Germinal center (tissue), 1 donor: ENCODE results near the gene PTH1R.

Experiments used
- DNase-seq: peaks from one replicate; pipeline ENCODE4 v3.0.0; 2012; ENCODE audit warnings: mixed read lengths, low spot score

Gene PTH1R

GRCh38 chr3:46877406-46878125, at the start of gene PTH1R:
TSS of gene PTH1R (plus strand) at chr3:46877721. CDS start at chr3:46883560, 5,839 bp downstream.
- DNase-seq, result no peak

GRCh38 chr3:46829699-46830208, 47.8 kb upstream of the PTH1R start:
- no peak for DNase-seq

- DNase-seq, result no peak
These were observed 46.7 kb upstream of the PTH1R start for GRCh38 chr3:46830801-46831200.

- no peak for DNase-seq
These were observed 46.2 kb upstream of the PTH1R start for GRCh38 chr3:46831316-46831715.

- no peak for DNase-seq
These were observed 45.7 kb upstream of the PTH1R start for GRCh38 chr3:46831841-46832240.

- no peak for DNase-seq
These were observed 43.9 kb upstream of the PTH1R start for GRCh38 chr3:46833346-46834300.

- no peak for DNase-seq
These were observed 42.5 kb upstream of the PTH1R start for GRCh38 chr3:46835054-46835453.

GRCh38 chr3:46835491-46835890, 42.0 kb upstream of the PTH1R start:
- no peak for DNase-seq

GRCh38 chr3:46838301-46838700, 39.2 kb upstream of the PTH1R start:
- DNase-seq, result no peak

- DNase-seq, result no peak
These were observed 37.0 kb upstream of the PTH1R start for GRCh38 chr3:46840491-46840890.

GRCh38 chr3:46843508-46843907, 34.0 kb upstream of the PTH1R start:
- DNase-seq, result no peak

- no peak for DNase-seq
These were observed 33.1 kb upstream of the PTH1R start for GRCh38 chr3:46844397-46844796.

GRCh38 chr3:46844881-46845312, 32.6 kb upstream of the PTH1R start:
- no peak for DNase-seq

- no peak for DNase-seq
These were observed 32.1 kb upstream of the PTH1R start for GRCh38 chr3:46845397-46845859.

- DNase-seq, result peak; percentile 87
These were observed 31.5 kb upstream of the PTH1R start for GRCh38 chr3:46845860-46846623.

GRCh38 chr3:46846624-46847542, 30.6 kb upstream of the PTH1R start:
- DNase-seq, result no peak

- DNase-seq, result no peak
These were observed 29.8 kb upstream of the PTH1R start for GRCh38 chr3:46847744-46848143.

GRCh38 chr3:46848271-46849044, 29.1 kb upstream of the PTH1R start:
- peak; percentile 38 for DNase-seq

GRCh38 chr3:46849045-46849631, 28.4 kb upstream of the PTH1R start:
- DNase-seq, result no peak
